ENCODE measurements around the gene SIRPD. TPM values are rescaled to one million over a fixed set of nuclear protein-coding genes. Genes with fewer than 3 reads are reported as not detected.
A peak's percentile ranks its signal among the peaks of the same experiment; 100 is the strongest.
"Not testable (repeated sequence)": the region's sequence is repeated elsewhere in the genome, so short reads cannot be mapped to it uniquely, and the experiment has no call there.

SIRPD gene
- total RNA-seq, 1 donor from 2014 or later, result not detected

DNA sequence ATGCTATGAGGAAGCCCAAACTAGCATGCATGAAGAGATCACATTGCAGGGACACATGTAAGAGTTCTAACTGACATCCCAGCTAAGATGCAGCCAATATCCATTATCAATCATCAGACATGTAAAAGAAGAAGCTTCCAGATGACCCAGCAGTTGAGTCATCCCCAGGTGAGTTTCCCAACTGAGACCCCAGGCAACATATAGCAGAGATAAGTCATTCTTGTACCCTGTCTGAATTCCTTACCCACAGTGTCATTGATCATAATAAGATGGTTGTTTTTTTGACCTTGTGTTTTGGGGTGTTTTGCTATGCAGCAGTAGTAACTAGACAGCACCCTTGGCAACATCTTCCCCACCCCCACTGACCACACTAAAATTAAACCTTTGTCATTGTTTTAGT is 18.9 kb downstream of the SIRPD start:
- no peak for DNase-seq (ENCODE audit: low read depth in 2 of 2)

DNA sequence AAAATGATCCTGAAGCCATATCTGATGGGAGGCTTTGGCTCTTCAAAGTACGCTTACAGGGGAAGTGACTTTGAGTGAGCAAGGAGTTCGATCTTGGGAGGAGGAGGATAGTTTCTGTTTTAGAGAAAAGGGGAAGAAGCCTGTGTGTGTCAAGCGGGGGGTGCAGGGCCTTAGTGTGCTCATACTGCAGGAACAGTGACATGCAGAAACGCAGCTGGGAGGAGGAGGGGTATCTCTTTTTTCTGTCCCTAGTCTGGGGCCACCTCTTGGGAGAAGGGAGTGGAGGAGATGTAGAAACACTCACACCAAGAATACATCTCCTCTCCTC is 19.8 kb downstream of the SIRPD start:
- no peak for DNase-seq (ENCODE audit: low read depth in 2 of 2)

DNA sequence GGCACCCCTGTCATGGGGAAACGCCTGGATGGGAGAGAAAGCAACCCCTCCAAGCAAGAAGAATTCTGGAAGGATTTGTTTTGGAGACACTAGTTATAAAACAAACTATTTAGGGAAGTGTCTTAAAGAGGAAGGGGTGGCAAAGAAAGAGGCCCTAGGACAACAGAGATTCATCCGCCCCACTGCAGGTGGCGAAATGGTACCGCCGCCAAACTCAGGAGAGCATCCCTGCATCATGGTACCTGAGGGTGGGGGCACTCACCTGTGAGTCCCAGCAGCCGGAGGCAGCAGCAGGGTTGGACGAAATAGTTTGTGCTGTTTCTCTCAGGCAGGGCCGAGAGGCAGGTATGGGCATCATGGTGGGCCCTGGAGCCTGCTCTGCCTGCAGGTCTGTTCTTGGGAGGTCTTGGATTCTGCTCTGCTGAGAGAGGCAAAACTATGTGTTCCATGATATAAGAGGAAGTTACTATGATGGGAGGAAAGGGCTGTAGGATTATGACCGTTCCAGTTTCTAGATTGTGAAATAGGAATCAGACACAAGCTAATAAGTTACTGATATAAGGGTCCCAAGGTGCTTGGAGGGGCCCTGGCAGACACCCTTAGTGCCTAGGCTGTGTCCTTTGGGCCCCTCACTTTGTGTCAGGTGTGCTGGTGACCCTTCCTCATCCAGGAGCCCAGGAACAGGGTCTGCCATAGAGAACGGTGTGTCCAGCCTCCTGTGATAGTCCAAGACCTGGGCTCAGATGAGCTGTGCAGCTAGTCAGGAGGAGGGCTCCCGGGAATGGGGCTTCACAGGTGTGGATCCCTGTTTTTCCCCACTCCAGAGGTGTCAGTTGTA is 20.4 kb downstream of the SIRPD start:
- no peak for DNase-seq (ENCODE audit: low read depth in 2 of 2)

DNA sequence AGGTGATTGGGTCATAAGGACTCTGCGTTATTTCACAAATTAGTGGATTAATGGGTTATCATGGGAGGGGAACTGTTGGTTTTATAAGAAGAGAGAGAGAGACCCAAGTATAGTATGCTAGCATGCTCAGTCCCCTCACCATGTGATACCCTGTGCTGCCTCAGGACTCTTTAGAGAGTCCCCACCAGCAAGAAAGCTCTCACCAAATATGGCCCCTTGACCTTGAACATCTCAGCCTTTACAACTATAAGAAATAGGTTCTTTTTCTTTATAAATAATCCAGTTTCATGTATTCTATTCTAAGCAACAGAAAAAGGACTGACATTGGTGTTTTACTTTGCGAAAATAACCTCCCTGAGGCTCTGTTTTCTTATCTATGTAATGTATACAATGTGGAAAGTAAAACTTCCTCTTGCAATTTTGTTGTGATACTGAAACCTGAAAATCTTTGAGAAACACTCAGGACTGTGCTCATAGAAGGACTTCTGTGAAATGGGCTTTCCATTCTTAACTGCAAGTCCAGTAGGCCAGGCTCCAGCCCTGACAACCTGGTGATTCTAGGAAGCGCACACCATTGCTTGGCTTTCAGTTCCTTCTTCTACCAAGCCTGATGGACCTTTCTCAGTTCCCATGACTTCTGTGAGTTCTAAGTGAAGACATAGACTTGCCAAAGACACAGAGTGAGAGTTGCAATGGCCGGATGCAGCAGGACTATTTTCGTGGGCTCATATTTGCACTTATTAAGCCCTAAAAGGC is 21.9 kb downstream of the SIRPD start:
- DNase-seq (ENCODE audit: low read depth in 2 of 2), result no peak

DNA sequence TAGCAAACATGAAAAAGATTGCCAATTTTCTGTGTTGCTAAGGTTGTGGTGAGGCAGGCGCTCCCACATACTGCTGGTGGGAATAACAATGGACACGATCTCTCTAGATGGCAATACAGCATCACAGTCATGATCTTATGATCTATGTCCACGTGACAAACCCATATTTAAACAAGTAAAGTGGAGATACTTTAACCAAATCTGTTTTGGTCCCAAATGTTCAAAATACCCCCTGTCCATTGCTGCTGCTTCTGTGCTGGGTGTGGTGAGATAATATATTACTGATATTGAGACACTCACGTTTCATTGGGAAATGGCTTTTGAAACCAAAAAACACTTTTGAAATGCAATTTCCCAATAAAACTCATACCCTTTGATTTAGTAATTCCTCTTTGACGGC is 23.0 kb downstream of the SIRPD start:
- no peak for DNase-seq (ENCODE audit: low read depth in 2 of 2)

DNA sequence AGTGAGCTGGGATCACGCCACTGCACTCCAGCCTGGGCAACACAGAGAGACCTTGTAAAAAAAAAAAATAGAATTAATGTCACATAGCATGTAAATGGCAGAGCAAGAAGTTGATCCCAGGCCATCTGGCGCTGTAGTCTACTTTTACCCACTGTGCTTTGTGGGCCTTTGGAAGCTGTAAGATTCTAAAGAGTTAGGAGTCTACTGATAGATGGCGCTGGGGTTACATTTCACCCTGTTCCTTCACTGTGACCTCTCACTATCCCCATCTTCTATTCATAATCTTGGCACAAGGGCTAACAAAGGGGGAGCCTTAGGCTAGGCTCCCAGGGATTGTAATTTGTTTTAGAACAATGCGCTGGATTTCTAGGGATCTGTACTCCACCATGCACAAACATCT is 24.4 kb downstream of the SIRPD start:
- DNase-seq (ENCODE audit: low read depth in 2 of 2), result no peak

DNA sequence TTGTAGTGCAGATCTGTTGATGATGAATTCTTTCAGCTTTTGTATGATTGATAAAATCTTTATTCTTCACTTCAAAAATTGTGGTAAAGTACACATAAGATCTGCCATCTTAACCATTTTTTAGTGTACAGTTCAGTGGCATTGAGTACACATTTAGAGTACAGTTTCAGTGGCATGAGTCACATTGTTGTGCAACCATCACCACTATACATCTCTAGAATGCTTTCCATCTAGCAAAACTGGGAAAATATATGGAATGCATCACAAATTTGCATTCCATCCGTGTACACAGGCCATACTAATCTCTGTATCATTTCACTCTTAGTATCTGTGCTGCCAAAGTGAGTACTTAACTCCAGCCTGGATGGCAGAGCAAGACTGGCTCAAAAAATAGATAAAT is 28.7 kb downstream of the SIRPD start:
- DNase-seq (ENCODE audit: low read depth in 2 of 2), result no peak

DNA sequence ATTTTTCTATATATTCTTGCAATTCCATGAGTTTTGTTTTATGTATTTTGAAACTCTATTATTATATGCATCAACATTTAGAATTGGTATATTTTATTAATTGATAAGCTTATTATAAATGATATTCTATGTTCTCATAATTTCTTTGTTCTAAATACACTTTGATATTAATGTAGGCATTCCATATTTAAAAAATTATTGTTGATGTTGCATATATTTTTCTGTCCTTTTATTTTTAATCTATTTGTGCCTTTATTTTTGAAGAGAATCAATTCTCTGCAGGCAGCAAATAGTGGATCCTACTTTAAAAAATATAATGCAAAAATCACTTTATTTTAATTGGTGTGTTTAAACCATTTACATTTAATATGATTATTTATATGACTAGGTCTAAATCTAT is 29.6 kb downstream of the SIRPD start:
- no peak for DNase-seq (ENCODE audit: low read depth in 2 of 2)

DNA sequence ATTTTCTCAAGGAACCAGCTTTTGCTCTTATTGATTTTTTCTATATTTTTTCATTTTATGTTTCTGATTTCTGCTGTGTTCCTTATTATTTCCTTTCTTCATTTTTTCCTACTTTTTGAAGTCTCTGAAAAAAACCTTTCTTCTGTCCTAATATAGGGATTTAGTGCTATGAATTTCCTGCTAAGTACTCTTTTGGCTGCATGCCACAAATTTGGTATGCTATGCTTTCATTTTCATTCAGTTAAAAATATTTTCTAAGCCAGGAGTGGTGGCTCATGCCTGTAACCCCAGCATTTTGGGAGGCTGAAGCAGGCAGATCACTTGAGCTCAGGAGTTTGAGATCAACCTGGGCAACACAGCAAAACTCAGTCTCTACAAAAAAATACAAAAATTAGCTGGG is 30.6 kb downstream of the SIRPD start:
- peak; percentile 32 to 39 for DNase-seq (ENCODE audit: low read depth in 2 of 2)

DNA sequence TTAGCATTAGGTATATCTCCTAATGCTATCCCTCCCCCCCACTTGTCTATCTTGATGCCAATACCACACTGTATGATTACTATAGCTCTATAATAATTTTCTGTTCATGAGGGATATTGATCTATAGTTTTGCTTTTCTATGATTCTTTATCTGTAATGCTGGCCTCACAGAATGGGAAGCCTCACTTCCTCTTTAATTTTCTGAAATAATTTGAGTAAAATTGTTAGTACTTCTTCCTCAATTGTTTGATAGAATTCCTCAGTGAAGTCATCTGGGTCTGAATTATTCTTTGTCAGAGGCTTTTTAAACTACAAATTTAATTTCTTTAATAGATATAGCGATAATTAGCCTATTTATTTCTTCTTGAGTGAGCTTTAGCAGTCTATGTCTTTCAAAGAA is 31.2 kb downstream of the SIRPD start:
- no peak for DNase-seq (ENCODE audit: low read depth in 2 of 2)

DNA sequence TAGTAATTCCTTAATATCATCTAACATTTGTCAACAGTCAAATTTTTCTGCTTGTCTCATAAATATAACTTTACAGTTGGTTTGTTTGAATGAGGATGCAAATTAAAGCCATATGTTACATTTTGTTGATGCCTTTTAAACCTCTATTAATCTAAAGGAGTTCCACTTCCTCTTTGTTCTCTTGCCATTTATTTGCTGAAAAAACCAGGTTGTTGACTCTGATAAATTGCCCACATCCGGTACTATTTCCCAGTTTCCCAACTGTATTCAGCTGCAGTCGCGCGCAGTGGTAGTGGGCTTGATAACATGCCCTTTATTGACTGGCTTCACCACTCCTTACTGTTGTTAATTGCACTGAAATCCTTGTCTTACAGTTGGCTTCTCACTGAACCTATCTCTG is 33.5 kb downstream of the SIRPD start:
- peak in 1 of 2 donors; percentile 7 for DNase-seq (ENCODE audit: low read depth in 2 of 2)

DNA sequence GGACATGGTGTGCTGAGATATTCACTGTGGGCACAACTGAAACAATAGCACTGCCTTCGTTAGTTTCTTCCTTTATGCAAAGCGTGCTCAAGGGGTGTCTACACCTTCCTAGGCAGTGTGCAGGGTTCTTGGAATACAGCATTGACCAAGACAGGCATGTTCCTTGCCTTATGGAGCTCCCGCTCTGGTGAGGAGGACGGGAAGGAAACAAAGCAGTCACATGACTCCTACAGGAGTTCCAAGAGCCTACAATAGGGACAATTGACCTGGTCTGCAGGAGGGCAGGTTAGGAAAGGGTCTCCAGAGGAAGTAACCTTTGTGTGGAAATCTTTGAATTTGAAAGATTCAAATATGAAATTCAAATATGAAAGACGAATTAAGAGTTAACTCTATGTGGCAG is 40.5 kb downstream of the SIRPD start:
- no peak for DNase-seq (ENCODE audit: low read depth in 2 of 2)

DNA sequence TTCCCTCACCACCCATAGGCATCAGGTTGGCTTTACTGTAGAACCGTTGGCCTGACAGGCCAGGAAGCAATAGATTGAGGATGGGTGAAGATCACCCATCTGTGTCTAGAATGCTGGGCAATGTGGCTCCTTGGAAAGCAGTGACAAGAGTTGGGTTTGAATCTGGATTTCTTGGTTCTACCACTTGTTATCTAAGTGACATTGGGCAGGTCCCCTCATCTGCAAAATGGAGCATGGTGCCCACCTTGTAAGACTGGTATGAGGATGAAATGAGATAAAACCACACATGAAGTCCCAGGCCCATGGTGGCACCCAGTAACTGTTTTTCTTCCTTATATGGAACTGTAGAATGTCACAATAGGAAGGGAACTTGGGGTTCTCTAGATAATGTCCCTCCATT is 43.7 kb downstream of the SIRPD start:
- DNase-seq (ENCODE audit: low read depth in 2 of 2), result no peak

DNA sequence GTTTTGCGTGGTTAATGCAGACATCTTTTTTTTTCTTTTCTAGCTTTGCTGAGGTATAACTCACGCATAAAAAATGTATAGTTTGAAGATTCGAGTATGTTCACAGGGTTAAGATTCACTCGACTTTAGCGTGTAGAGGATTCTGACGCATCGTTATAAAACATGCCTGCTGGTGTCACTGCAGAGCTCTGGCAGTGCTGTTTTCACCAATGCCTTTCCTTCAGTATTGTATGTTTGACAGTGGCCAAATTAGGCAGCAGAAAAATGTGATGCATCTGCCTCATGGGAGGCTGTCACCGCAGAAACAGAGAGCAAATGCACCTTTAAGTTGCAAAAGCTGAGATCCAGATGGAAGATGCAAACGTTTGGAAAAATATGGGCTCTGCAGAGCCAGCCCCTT is 48.3 kb downstream of the SIRPD start:
- peak; percentile 22 to 41 for DNase-seq (ENCODE audit: low read depth in 2 of 2)

DNA sequence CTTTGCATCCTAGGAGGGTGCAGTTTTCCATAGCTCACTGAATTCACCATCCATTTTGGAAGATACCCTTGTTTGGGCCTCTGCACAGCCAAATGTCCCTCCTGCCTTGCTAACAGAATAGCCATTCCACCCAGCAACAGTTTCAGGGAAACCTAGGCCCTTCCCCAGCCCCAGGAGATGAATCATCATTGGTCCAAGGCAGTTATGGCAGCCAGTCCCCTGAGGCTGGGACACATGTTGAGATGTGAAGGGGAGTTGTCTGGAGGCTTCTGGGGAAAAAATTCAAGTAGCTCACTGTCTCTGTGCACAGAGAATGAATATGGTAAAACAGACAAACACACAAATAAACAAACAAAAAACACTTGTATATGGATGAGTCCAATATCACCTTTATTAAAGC is 48.9 kb downstream of the SIRPD start:
- no peak for DNase-seq (ENCODE audit: low read depth in 2 of 2)

DNA sequence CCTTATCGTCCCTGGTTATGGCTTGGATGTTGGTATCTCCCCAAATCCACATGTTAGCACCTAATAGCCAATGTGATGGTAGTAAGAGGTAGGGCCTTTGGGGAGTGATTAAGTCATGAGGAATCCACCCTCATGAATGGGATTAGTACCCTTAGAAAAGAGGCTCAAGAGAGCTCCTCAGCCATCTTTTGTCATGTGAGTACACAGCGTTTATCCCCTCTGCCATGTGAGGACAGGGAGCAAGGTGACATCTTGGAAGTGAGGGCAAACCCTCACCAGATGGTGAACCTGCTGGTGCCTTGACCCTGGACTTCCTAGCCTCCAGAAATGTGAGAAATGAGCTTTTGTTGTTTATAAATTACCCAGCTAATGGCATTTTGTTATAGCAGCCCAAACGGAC is 50.2 kb downstream of the SIRPD start:
- DNase-seq (ENCODE audit: low read depth in 2 of 2), result no peak

DNA sequence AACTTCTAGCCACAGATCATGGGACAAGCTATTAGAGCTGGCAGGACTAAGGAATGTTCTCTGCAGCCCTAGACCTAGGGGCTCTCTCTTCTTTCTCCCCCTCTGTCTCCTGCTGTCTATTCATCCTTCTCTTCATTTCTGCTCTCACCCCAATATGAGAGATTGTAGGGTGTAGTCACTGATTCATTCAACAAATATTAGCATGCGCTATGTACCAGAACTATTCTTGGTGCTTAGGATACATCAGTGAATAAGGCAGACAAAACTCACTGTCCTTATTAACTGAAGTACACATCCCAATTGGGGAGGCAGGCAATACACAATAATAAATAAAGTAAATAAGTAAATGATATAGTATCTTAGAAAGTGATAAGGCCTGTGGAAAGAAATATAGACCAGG is 51.6 kb downstream of the SIRPD start:
- DNase-seq (ENCODE audit: low read depth in 2 of 2), result no peak

DNA sequence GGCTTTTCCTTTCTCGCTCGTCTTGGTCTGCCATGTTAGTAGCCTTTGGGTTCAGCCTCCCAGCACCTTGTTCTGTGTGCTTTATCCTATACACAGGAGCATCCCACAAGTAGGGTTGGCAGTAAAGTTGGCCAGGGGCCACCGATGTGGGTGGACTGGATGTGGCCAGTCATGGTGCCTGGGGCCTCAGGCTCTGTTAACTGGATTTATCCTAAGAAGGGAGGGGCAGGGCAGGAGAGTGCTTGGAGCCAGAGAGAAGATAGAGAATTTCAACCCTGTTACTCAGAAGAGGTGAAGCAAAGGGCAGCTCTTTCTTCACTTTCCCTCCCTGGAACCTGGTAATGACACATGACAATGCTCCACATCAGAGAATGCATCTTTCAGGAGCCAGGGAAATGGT is 52.1 kb downstream of the SIRPD start:
- no peak for DNase-seq (ENCODE audit: low read depth in 2 of 2)

DNA sequence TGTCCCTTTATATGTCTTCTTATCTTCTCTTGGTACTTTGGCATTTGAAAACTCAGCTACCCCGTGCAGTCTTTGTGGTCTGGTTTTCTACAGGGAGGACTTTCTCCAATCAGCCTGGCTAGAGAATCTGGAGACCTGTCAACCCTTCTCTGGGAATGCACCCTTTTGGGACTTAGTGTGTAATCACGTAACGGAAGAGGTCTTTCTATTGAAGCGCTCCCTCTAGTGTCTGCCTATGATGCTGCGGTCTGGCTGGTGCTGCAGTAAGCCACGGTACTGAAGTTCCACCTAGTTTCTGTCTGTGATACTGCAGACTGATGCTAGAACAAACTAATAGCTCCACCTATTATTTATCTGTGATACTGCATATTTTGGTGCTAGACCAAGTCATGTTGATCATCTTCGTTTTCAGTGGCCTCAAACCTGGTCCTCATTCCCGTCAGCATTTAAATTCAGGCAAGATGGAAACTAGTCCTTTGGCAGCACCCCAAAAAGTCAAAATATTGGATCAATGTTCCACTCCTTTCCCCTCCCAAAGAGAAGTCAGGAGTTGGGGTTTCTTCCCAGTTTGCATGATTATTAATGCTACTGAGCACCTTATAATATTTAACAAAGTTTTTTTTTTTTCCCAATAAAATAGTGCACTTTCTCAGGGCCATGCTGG is 53.8 kb downstream of the SIRPD start:
- DNase-seq (ENCODE audit: low read depth in 2 of 2), result peak; percentile 89 to 95

DNA sequence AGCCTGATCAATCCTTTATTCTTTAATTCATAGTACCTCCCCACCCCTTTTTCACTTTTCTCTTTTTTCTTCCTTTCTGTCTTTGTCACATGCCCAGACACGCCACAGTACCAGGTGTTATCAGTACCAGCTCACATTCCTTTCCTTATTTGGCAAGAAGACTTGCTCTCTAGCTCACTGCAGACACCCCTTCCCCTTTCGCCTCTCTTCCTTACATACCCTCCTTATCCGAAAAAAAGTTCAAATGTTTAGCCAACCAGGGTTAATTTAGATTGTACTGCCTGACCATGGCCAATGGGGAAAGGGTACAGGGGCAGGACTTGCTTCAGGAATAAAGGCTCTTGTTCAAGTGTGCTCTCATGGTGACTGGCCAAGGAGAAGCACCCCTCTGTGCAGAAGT is 57.0 kb downstream of the SIRPD start:
- DNase-seq (ENCODE audit: low read depth in 2 of 2), result no peak

DNA sequence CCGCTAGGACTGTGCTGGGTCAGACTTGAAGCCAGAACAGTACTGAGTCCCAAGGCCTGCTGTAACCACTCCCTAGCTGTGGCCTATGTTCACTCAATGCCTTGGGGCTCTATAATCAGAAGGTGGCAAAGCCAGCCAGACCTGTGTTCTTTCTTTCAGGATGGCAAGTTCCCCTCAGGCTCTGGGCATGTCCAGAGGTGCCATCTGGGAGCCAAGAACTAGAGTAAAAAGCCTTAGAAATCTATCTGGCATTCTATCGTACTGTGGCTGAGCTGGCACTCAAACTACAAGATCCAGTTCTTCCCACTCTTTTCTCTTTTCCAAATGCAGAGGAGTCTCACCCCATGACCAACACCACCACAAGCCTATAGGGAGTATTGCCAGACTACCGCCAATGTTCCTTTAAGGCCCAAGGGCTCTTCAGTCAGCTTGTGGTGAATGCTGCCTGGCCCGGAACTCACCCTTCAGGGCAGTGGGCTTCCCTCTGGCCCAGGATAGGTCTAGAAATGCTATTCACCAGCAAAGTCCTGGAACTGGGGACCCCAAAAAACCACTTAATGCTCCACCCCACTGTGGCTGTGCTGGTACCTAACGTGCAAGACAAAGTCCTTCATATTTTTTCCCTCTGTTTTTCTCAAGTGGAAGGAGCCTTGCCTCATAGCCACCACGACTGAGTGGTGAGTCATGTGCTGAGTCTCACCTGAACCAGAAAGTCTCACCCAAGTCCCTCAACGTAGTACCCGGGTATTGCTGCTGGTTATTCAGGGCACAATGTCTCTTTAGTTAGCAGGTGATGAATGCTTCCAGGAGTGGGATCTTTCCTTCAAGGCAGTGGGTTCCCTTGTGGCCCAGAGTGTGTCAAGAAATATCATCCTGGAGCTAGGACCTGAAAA is 57.7 kb downstream of the SIRPD start:
- DNase-seq (ENCODE audit: low read depth in 2 of 2), result no peak

DNA sequence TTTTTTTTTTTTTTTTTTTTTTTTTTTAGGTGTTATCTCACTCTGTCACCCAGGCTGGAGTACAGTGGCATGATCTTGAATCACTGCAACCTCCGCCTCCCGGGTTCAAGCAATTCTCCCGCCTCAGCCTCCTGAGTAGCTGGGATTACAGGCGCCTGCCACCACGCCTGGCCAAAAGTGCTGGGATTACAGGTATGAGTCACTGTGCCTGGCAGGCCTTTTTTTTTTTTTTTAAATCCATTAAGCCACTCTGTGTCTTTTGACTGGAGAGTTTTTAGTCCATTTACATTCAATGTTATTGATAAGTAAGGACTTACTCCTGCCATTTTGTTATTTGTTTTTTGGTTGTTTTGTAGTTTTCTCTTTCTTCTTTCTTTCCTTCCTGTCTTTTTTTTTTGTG is 60.1 kb downstream of the SIRPD start:
- not testable (repeated sequence) for DNase-seq (ENCODE audit: low read depth in 2 of 2)

Data from dermis microvascular lymphatic vessel endothelial cell (primary cell).